ENCODE data around the gene TSPAN3.

Gene TSPAN3

DNA sequence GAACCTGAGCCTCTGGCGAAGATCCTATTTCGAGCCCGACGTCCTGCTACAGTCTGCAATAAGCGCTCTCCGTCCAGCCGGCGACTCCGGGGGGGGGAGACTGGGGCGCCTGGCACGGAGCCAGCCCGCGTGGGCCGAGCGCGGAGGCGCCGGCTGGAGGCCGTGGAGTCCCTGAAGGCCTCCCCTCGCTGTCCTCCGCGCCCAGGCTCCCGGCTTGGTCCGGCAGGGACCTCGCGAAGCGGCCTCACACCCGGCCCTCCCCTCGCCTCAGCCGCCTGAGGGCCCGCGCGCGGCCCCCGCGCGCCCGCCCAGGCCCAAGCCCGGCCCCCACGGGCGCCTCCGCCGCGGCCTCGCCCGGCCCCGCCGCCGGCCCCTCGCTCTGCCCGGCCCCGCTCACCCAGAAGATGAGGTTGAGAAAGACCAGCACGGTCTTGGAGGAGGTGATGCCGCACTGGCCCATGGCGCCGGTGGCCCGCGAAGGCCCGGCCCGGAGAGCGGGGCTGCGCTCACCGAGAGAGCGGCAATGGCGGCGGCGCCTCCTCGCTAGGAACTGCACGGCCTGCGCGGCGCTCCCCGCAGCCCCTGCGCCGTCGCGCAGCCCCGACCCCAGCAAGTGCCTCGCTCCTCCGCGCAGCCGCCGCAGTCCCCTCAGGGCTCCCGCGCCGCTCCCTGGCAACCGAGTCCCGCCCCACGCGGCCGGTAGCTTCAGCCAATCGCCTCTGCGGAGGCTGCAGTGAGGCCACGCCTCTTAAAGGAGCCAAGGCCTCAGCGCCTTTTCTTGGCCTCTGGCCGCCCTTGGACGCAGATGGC lies at the start of gene TSPAN3:
TSS of gene TSPAN3 (minus strand) at position 615 of the 810 bp plus-strand sequence. CDS start at position 460, 155 bp downstream.
- DNase-seq (ENCODE audit: low read depth in 3 of 3) = peak; percentile 83 to 92 (median 83)

DNA sequence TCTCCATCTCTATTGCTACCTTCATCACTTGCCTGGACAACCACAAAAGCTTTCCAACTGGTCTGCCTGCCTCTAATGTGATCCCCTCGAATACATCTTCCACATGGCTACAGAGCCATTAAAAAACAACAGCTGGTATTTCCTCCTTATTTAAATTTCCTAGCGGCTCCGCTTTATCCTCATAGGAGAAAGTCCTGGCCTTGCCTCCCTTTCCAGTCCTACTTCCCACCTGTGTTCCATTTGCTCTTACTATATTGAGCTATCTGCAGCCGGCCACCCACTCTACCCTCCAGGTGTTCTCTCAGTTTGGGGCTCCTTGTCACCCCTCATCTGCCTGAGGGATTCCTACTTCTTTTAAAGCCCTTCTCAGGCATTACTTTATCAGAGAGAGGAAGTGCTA lies 49.7 kb upstream of the TSPAN3 start:
- no peak for DNase-seq (ENCODE audit: low read depth in 3 of 3)

DNA sequence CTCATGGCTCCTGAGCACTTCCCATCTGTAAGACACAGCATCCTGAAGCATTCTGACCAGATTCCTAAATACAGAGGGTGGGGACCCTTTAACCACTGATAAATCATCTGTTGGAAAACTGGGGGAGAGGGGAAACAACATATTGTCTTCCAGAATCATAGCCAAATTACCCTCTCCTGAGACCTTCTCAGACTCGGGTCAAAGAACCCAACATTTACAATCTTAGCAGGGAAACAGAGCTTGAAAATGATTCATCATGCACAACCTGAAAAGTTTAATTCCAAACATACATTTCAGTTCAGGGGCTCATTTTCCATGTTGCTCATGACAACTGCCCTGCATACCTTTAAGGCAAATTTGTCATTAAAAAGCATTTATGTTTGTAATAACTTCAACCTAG lies 48.5 kb upstream of the TSPAN3 start:
- DNase-seq (ENCODE audit: low read depth in 3 of 3) = no peak

DNA sequence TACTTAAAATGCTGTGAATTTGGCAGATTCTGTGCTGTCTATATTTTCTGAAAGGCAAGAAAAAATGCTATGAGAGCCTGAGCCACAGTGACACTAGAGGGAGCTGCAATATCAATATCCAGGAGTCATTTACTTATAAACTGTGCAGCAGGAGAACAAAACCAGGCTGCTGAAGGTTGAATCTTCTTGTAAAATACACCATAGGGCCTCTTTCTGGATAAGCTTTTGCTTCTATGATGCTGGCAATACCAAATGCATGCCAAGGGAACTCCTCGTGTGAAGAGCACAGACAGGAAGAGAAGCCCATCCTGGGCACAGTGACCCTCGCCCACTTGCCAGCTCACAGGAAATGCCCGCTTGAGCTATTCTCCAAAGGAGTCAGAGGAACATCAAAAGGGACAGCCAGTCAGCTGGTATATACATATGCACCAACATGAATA lies 48.0 kb upstream of the TSPAN3 start:
- peak in 1 of 3 experiments; percentile 8 for DNase-seq (ENCODE audit: low read depth in 3 of 3)

DNA sequence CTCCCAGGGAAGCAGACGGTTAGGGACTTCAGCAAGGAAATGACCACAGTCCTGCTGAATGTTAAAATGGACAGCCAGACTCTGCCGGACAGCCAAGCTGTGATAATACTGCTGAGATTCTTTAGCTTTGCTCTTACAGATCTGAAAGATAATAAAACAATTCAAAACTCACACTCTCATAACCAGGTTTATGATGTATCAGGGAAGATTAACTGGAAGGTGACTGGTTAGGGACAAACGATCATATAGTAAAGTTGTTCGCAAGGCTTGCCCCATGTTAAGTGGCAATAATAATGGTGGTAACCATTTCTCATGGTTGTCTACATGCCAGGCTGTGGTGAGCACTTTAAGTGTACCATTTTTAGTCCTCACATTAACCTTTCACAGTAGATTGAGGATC lies 44.3 kb upstream of the TSPAN3 start:
- no peak for DNase-seq (ENCODE audit: low read depth in 3 of 3)

DNA sequence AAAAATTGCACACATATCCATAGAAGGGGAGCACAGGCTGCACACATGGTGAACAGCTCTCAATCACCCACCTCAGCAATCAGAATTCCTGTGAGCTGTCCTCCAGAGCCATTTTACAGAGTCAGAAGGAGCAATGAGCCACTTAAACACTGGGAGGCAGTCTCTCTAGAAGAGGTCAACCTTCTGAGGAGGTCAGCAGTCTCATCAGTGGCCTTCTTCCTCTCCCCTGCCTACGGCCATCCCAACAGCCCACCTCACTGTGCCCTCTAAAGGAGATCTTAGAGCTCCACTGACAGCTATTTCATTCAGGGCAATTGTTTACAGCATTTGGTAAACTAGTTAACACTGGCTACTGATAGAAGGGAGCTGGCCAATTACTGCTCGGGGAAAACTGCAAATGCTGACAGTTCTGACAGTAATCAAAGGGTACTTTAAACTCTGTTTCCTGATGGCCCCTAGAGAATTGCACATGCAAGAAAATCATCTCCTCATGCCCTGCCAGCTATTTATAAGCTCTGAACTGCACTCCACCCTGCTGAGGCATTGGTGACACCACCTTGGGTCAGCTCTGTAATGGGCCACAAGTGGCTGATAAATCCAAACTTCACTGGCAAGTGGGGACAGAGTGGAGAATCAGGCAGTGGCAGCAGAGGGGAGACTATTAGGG lies 42.1 kb upstream of the TSPAN3 start:
- no peak for DNase-seq (ENCODE audit: low read depth in 3 of 3)

DNA sequence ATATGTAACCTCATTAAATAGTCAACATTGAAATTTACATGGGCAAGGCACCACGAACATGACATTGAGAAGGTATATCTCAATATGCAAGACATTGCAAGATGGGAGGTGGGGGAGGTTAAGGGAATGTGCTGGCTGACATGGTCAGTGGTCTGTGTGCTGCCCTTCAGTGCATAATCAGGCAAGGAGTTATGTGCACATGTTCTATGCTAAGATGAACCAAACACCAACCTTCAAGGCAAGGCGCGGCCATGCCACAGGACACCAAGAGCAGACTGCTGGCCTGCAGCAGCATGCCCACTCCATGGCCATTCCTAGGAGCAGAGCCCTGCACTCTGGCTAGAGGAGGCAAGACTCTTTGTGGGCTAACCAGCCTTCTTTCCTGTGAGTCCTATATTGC lies 40.9 kb upstream of the TSPAN3 start:
- DNase-seq (ENCODE audit: low read depth in 3 of 3) = no peak

DNA sequence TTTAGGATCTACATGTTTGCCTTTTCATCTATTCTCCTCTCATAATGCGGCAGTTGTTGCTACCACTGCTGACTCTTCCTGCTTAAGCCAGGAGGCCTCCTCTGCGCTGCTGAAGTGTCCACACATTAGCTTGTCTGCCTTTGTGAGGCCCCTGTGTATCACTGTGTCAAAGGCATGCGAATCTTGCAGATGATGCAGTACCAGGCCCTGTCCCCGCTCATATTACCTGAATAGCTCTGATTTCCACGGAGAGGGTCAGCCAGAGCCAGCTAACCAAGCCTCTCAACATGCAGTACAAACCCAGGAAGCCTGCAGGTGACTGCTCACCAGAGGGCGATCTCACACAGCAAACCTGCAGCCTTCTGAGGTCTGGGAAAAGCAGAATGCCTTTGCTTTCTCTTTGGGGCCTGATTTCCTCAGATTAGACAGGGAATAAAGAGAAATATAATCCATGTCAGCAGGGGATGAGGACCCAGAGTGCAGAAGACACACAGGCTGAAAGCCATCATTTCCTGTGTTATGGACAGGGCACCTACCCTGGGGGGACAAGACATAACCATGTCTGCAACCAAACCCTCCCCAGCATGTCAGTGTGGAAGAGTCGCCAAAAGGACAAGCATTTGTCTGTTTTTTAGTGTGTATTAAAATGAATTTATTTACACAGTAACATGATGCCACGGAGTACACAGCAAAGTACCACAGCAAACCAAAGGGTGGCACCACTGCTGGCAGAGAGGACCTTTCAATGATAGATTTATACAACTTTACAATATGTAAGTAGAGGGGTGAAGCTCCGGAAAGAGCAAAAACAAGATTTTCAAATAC lies 36.8 kb upstream of the TSPAN3 start:
- DNase-seq (ENCODE audit: low read depth in 3 of 3) = peak in 1 of 3 experiments; percentile 38

DNA sequence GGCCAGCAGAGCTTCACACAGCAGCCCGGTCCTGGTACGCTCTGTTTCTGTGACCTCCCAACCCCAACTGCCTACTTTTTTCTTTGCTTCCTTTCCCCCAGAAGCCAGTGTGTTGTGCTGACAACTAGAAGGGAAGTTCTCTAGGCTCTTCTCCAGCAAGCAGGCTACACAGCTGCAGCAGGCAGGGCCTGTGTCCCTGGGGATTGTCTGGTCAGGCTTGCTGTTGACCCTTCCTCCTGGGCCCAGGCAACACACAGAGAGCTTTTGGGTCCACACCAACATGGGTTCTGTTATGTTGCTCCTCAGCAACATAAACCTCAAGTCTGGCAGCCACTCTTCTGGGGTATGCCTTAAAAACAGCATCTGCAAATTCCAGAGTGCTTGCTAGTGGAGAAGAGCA lies 36.2 kb upstream of the TSPAN3 start:
- no peak for DNase-seq (ENCODE audit: low read depth in 3 of 3)

DNA sequence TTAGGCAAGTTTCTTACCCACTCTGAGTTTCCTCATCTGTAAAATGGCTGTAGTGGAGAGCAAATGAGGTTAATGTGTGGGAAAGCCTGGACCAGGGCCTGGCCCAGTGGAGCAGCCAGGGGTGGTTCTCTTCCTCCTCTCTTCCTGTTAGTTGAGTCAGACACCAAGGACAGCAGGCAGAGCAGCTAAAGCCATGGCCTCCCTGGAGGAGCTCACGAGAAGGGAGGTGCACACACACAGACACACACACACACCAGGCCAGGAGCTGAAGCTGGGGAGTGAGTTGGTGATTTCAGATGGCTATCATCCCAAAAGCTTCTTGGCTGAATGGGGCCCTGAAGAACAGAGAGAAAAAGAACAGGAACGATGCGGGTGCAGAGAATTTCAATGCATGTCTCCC lies 33.2 kb upstream of the TSPAN3 start:
- DNase-seq (ENCODE audit: low read depth in 3 of 3) = no peak

DNA sequence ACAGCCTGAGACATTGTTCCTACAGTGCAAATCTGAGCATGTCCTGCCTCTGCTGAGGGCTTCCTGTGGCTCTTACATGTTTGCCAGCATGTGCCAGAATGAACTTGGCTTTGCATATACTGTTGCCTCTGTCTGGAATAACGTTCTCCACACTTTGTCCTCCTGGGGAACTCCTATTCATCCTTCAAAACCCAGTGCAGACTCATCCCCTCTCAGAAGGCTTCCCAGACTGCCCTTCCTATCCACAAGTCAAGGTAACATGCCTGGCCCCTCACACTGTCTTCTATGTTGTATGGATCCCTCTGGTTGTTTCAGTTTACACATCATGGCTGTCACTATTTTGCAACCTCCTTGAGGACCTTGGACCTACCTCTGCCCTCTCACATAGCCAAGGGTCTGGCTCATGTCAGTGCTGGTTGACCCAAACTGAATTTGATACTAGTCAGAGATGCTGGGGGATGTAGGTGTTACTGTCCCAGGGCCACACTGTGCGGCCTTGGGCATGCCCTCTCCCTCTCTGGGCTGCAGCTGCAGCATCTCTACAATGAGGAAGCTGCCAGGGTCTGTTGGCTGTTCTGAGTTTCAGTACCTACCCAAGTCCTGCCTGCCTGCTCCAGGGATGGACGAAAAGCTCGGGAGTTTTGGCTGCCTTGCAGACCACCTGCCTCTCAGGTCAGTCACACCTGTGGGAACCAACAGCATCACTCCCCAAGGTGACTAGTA lies 29.0 kb upstream of the TSPAN3 start:
- DNase-seq (ENCODE audit: low read depth in 3 of 3) = no peak

DNA sequence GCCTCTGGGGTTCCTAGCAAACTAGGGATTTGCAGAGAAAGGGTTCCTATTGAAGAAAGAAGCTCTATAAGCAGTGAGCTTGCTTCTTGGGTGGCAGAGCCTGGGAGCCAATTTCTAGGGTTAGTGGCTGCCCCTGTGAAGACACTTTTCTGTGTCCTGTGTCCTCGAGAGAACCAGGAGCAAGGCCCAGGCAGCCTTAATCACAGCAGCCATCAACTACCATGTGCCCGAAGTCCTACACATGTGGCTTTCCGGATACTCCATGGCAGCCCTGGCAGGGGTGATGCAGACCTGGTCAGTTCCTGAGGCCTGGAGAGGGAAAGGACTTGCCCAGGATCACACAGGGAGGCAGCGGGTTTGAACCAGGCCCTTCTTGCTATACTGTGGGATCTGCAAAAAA lies 27.7 kb upstream of the TSPAN3 start:
- no peak for DNase-seq (ENCODE audit: low read depth in 3 of 3)

DNA sequence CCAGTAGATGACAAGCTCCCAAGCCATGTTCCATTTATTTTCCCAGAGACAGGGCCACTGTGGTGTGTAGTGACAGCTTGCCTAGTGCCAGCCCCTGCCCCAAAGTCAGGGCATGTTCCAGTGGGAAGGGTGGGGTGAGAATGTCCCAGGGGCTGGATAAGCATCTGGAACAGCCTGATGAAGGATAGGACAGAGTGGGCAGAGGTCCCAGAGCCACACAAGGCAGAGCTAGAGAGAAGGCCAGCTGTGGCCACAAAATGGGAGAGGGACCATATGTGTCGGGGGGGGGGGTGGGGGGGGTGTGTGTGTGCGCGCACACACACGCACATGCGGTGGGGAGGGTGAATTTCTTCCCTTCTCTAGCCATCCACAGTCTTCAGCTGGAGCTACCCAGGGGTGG lies 27.0 kb upstream of the TSPAN3 start:
- DNase-seq (ENCODE audit: low read depth in 3 of 3) = no peak

DNA sequence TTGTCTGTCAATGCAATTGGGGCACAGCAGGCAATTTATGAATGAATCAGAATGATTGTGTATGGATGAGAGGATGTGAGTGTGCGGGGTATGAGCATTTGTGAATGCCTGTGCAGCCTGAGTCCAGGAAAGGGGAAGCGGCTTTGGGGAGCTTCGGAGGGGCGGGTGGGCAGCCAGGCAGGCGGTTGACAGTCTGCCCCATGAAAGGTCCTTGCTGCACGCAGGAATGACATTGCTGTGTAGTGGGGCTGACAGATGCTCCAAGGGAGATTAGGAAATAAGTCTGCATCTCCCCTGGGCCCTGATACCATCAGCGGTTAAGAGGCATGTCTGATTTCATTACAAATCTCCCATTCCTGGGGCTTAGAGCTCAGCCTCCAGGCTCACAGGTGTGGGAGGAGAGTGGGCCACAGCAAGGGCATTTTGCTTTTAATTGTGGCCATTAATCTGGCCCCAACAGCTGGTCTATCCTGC lies 26.4 kb upstream of the TSPAN3 start:
- DNase-seq (ENCODE audit: low read depth in 3 of 3) = no peak

DNA sequence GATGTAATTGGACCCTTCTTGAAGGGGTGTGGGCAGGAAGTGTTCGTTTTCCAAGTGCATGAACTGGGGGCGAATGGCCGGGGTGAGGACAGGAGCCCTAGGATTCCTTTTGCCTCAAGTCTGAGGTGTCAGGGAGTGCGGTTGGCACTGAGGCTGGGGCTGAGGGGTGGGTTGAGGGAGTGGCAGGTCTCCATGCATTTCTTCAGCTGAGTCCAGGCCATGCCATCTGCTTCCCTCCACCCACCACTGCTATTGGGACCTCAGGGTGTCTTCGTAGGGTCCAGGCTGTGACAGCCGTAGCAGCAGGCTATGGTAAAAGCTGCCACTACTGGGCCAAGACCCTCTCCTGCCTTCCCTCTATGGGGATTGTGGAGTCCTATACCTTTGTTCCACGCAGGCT lies 25.6 kb upstream of the TSPAN3 start:
- no peak for DNase-seq (ENCODE audit: low read depth in 3 of 3)

DNA sequence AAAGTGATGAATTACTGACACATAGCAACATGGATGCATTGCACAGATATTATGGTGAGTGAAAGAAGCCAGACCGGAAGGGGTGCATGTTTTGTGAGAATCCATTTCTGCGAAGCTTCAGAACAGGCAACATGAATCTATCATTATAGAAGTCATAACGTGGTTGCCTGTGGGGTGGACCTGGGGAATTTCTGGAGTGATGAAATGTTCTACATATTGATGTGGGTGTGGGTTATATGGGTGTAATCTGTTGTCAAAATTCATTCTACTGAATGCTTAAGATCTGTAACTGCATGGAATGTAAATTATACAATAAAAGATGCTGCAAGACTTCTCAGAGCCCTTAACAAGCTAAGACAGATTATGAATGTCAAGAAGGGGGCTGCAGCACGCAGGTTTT lies 25.2 kb upstream of the TSPAN3 start:
- DNase-seq (ENCODE audit: low read depth in 3 of 3) = no peak

DNA sequence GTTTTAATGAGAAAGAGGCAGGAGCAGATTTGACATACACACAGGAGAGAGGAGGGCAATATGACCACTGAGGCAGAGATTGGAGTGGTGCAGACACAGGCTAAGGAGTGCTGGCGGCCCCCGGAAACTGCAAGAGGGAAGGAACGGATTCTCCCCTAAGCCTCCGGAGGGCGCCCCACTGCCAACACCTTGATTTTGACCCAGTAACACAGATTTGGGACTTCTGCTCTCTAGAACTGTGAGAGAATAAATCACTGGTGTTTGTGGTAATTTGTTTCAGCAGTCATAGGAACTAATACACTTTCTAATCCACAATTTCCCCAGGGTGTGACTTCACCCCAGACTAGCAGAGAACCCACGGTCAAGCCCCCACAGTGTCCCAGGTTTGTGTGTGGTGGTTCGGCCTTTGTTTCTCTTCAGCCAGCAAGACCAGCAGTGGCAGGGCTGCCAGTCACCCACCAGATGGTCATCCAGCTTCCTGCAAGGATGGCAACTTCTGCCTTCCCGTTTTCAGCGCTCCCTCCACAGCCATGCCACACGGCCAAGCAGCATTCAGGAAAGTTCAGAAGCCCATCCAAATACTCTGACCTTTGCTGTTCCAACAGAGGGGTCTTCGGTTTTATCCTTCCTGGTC lies 23.6 kb upstream of the TSPAN3 start:
- no peak for DNase-seq (ENCODE audit: low read depth in 3 of 3)

DNA sequence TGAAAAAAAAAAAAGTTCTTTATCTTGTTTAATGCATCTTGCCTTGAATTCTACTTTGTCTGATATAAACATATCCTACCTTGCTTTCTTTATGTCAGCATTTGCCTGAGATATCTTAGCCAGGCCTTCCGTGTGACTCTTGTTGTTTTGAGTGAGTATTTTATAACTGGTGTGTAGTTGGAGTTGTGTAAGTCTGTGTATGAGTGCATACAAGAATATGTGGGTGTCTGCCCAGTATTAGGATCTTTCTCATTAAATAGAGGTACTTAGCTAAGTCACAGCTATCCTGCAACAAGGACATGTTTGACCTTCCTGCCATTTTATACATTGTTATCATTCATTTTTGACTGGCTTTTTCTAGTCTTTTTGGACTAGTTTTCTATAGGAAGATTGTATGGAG lies 22.5 kb upstream of the TSPAN3 start:
- no peak for DNase-seq (ENCODE audit: low read depth in 3 of 3)

DNA sequence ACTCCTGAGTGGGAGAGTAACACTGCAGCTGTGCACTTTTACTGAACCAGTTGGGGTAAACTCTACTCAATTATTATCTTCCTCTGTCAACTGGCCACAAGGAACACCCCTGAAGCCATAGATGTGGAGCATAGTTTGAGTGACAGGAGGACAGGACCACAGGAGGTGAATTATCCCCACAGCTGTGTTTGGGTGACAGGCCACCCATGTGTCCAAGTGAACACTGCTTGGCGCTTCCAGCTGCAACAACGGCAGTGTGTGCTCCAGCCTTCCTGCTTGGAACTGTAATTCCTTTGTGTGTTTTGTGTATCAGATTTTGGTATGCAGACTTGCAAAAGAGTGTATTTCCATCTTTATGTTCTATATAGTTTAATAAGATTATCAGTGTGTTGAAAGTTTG lies 20.2 kb upstream of the TSPAN3 start:
- DNase-seq (ENCODE audit: low read depth in 3 of 3) = no peak

DNA sequence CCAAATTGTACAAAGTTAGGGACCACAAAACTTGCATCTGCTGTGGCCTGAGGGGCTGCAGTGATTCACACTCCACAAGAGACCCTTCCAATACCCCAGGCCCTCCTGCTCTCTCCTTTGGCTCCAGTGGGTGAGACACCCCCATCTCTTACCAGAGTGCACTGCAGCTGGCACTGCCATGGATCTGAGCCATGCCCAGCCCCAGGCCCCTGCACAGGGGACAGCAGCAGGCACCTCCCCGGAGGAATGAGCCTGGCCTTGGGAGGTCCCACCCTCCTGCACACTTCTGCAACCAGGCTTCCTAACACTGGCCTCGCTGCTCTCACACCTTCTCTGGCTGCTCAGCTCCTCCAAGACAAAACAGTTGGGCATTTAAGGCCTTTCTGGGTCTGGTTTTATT lies 16.3 kb upstream of the TSPAN3 start:
- no peak for DNase-seq (ENCODE audit: low read depth in 3 of 3)

DNA sequence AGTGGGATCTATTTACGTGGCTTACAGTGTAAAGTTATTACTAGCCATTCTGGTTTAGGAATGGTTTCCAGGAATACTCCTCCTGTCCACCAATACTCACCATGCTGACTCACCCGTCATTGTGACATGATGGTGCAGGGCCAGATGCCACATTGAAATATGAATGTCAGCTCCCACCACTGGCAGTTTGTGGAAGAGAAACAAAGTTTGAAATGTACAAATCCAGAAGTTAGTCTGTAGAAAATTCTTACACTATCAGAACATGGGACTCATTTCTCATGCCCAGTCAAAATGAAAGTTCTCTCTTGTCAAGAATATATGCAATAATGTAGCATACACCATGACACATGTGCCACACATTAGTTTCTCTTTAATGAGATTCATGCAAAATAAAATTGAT lies 14.4 kb upstream of the TSPAN3 start:
- no peak for DNase-seq (ENCODE audit: low read depth in 3 of 3)

Measured in stimulated activated CD4-positive, alpha-beta T cell treated with anti-CD3 and anti-CD28 coated beads, TNF-alpha, amount 100 ng/mL, for 24 hours (primary cell).